Measurements from ENCODE around the gene GPSM1. TPM values are rescaled to one million over a fixed set of nuclear protein-coding genes. Genes with fewer than 3 reads are reported as not detected.

Gene GPSM1
- total and polyA plus RNA-seq, 4 donors: 0.11 to 2.9 (median 1.6) TPM

GRCh38 chr9:136305804-136306203, 21.5 kb upstream of the GPSM1 start:
- Histone ChIP-seq H3K9me3 (ENCODE audit: control insufficient read depth in 4 of 4, low read length in 3 of 4) (no peaks in the 10 kb centered on the region), H3K27ac (ENCODE audit: low read depth in 1 of 2, low read length in 2 of 2) (no peak overlapping the region), H3K4me1 (ENCODE audit: control insufficient read depth in 4 of 4, insufficient read depth in 4 of 4, low read length in 3 of 4) (no peaks in the 10 kb centered on the region), H3K9ac (ENCODE audit: low read depth in 1 of 2, low read length in 2 of 2) (no peak overlapping the region), H3K4me3 (ENCODE audit: low read depth in 1 of 3, low read length in 3 of 3) (no peak overlapping the region), H3K27me3 (ENCODE audit: control insufficient read depth in 4 of 4, insufficient read depth in 4 of 4, low read length in 3 of 4) (no peaks in the 10 kb centered on the region), H3K36me3 (ENCODE audit: control insufficient read depth in 4 of 4, insufficient read depth in 3 of 4, low read depth in 1 of 4, low read length in 3 of 4) (no peaks in the 10 kb centered on the region)
- TF ChIP-seq NR2F2 (IDR thresholded peaks at IDR 0.05): no peak
- no peak for TF ChIP-seq CTCF (IDR thresholded peaks at IDR 0.05; ENCODE audit: low read depth, low read length, missing input control)
- no peak for TF ChIP-seq JUND (IDR thresholded peaks at IDR 0.05)
- no peak for TF ChIP-seq TAF1 (conservative IDR thresholded peaks at IDR 0.05)
- TF ChIP-seq EGR1 (IDR thresholded peaks at IDR 0.05; ENCODE audit: low read depth in 2 of 2): no peak
- no peak for TF ChIP-seq FOXA1 (IDR thresholded peaks at IDR 0.05)
- no peak for TF ChIP-seq ATF3 (IDR thresholded peaks at IDR 0.05)
- TF ChIP-seq REST (IDR thresholded peaks at IDR 0.05): no peak
- TF ChIP-seq RXRA (IDR thresholded peaks at IDR 0.05): no peak
- TF ChIP-seq HNF4A (conservative IDR thresholded peaks at IDR 0.05): no peak
- no peak for TF ChIP-seq SP1 (IDR thresholded peaks at IDR 0.05)
- no peak for TF ChIP-seq HNF4G (IDR thresholded peaks at IDR 0.05)
- no peak for TF ChIP-seq ZBTB33 (IDR thresholded peaks at IDR 0.05)
- no peak for TF ChIP-seq GABPA (IDR thresholded peaks at IDR 0.05 in 1 of 2, conservative IDR thresholded peaks at IDR 0.05 in 1 of 2)
- 76% methylated on average over 18 of the region's 18 CpGs for WGBS
- DNase-seq (ENCODE audit: low spot score): no peak

Data from liver (tissue), 9 donors.